Neural cell (in vitro differentiated cells): ENCODE data around the gene ZSWIM6. TPM values are rescaled to one million over a fixed set of nuclear protein-coding genes. Genes with fewer than 3 reads are reported as not detected.

Source experiments
- H2AFZ ChIP-seq: fragments of 200-600, 300-800 bp; sonication (generic), shearing (Covaris generic); 2 replicates; pipeline ENCODE4 v1.6.0; 2014; ENCODE audit warnings: low read depth, mild to moderate bottlenecking, antibody characterized with exemption, low read length, moderate library complexity
- H3F3A ChIP-seq: fragments of 200-600 bp; shearing (Covaris generic); 2 replicates; pipeline ENCODE4 v1.6.1; 2016; ENCODE audit warnings: mild to moderate bottlenecking, moderate library complexity, mixed read lengths, antibody characterized with exemption, low read length; ENCODE audit not compliant: insufficient read depth, poor library complexity, severe bottlenecking
- H3K27ac ChIP-seq: fragments of 200-600, 300-800 bp; sonication (generic), shearing (Covaris generic); 2 replicates; pipeline ENCODE4 v1.5.1; 2014; ENCODE audit warnings: mild to moderate bottlenecking, low read length, moderate library complexity
- H3K27me3 ChIP-seq: fragments of 300-800, 200-600 bp; sonication (generic), shearing (Covaris generic); 2 replicates; pipeline ENCODE4 v1.6.0; 2014; ENCODE audit warnings: mild to moderate bottlenecking, low read depth, low read length, moderate library complexity; ENCODE audit not compliant: insufficient read depth
- H3K36me3 ChIP-seq: fragments of 300-800, 200-600 bp; sonication (generic), shearing (Covaris generic); 2 replicates; pipeline ENCODE4 v1.5.1; 2014; ENCODE audit warnings: mild to moderate bottlenecking, antibody characterized with exemption, low read length, moderate library complexity; ENCODE audit not compliant: insufficient read depth
- H3K4me2 ChIP-seq: fragments of 300-800, 200-600 bp; sonication (generic), shearing (Covaris generic); 2 replicates; pipeline ENCODE4 v1.6.0; 2014; ENCODE audit warnings: mild to moderate bottlenecking, low read length
- H3K4me3 ChIP-seq: fragments of 300-800, 200-600 bp; sonication (generic), shearing (Covaris generic); 2 replicates; pipeline ENCODE4 v1.5.1; 2014; ENCODE audit warnings: mild to moderate bottlenecking, low read length, moderate library complexity
- H3K79me2 ChIP-seq: fragments of 200-600 bp; shearing (Covaris generic); replicated peaks from 2 replicates; pipeline ENCODE4 v1.6.0; 2014; ENCODE audit warnings: mild to moderate bottlenecking, low read length, moderate library complexity; ENCODE audit not compliant: insufficient read depth
- H3K9ac ChIP-seq: fragments of 300-800, 200-600 bp; sonication (generic), shearing (Covaris generic); 2 replicates; pipeline ENCODE4 v1.6.1; 2016; ENCODE audit warnings: mild to moderate bottlenecking, low read length, mixed read lengths
- H3K9me2 ChIP-seq: fragments of 200-600 bp; shearing (Covaris generic); 2 replicates; pipeline ENCODE4 v1.6.1; 2016; ENCODE audit warnings: mild to moderate bottlenecking, low read length, mixed read lengths; ENCODE audit not compliant: insufficient read depth
- H3K9me3 ChIP-seq: fragments of 200-600, 300-800 bp; sonication (generic), shearing (Covaris generic); 2 replicates; pipeline ENCODE4 v1.6.1; 2016; ENCODE audit warnings: mild to moderate bottlenecking, mixed run types, low read length, moderate library complexity, mixed read lengths
- H4K20me1 ChIP-seq: fragments of 200-600 bp; shearing (Covaris generic); 2 replicates; pipeline ENCODE4 v1.6.1; 2016; ENCODE audit warnings: mild to moderate bottlenecking, mixed run types; ENCODE audit not compliant: insufficient read depth
- EP300 ChIP-seq: fragments of 450-650 bp; conservative IDR thresholded peaks from 2 replicates; pipeline ENCODE4 v1.6.1; 2014; ENCODE audit warnings: antibody characterized with exemption, mild to moderate bottlenecking, moderate library complexity; ENCODE audit not compliant: poor library complexity, severe bottlenecking
- EZH2 ChIP-seq: fragments of 200-600, 300-800 bp; shearing (Covaris generic), sonication (generic); IDR thresholded peaks from 2 replicates; pipeline ENCODE4 v1.6.1; 2014; ENCODE audit warnings: antibody characterized with exemption, low read length, borderline replicate concordance, mild to moderate bottlenecking; ENCODE audit not compliant: insufficient read depth, poor library complexity, severe bottlenecking
- MXI1 ChIP-seq: fragments of 450-650 bp; conservative IDR thresholded peaks from 2 replicates; pipeline ENCODE4 v1.6.1; 2014; ENCODE audit warnings: antibody characterized with exemption, mild to moderate bottlenecking; ENCODE audit not compliant: poor library complexity, severe bottlenecking
- POLR2AphosphoS5 ChIP-seq: IDR thresholded peaks from 2 replicates; pipeline ENCODE4 v1.6.1; 2012
- RAD21 ChIP-seq: fragments of 450-650 bp; conservative IDR thresholded peaks from 2 replicates; pipeline ENCODE4 v1.6.1; 2014; ENCODE audit warnings: antibody characterized with exemption, mild to moderate bottlenecking, moderate library complexity
- SMC3 ChIP-seq: fragments of 450-650 bp; conservative IDR thresholded peaks from 2 replicates; pipeline ENCODE4 v1.6.1; 2014; ENCODE audit warnings: antibody characterized with exemption, mild to moderate bottlenecking, moderate library complexity; ENCODE audit not compliant: poor library complexity
- TAF1 ChIP-seq: IDR thresholded peaks from 2 replicates; pipeline ENCODE4 v1.6.1; 2012; ENCODE audit warnings: low read depth
- polyA plus RNA-seq: library from polyadenylated mRNA; depleted of rRNA; stranded (reverse); fragments of >200 nt; gene quantifications from 2 replicates; pipeline ENCODE4 v1.2.3, GENCODE V29; 2014
- TF ChIP-seq, protein P1 (sequence below): IDR thresholded peaks from 2 replicates; pipeline ENCODE4 v1.6.1; 2012; ENCODE audit warnings: borderline replicate concordance
- TF ChIP-seq, protein P2 (sequence below): fragments of 450-650 bp; IDR thresholded peaks from 2 replicates; pipeline ENCODE4 v1.5.1; 2014; ENCODE audit warnings: antibody characterized with exemption, mild to moderate bottlenecking, moderate library complexity; ENCODE audit not compliant: poor library complexity, severe bottlenecking

The ZSWIM6 gene
- polyA plus RNA-seq, 1 donor from 2014 or later, result 43.6 TPM

DNA sequence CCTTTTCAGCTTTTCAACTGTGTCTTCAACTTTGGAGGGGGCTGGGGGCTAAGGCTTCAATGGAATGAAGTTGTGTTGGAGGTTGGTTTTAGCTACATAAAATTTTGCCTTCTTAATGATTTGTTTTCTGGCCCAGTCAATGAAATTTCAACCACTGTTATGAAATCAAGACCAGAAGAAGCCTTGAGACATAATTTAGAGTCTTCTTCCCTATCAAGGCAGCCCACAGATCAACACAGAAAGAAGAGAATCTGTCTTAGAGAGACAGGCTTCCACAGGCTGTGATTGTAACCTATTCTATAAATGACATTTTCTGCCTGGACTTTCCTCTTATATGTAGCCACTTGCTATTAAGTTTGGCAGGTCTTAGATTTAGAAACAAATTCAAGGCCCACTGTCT lies 46.5 kb upstream of the ZSWIM6 start:
- no peaks in the 10 kb centered on the region for H3F3A ChIP-seq
- H3K27me3 ChIP-seq, result no peaks in the 10 kb centered on the region
- no peak overlapping the region for H2AFZ ChIP-seq
- no peak overlapping the region for H3K4me2 ChIP-seq
- no peak overlapping the region for H3K27ac ChIP-seq
- TF ChIP-seq EP300 (no peak), EZH2 (no peak), TAF1 (no peak)
- TF ChIP-seq, protein P1, sequence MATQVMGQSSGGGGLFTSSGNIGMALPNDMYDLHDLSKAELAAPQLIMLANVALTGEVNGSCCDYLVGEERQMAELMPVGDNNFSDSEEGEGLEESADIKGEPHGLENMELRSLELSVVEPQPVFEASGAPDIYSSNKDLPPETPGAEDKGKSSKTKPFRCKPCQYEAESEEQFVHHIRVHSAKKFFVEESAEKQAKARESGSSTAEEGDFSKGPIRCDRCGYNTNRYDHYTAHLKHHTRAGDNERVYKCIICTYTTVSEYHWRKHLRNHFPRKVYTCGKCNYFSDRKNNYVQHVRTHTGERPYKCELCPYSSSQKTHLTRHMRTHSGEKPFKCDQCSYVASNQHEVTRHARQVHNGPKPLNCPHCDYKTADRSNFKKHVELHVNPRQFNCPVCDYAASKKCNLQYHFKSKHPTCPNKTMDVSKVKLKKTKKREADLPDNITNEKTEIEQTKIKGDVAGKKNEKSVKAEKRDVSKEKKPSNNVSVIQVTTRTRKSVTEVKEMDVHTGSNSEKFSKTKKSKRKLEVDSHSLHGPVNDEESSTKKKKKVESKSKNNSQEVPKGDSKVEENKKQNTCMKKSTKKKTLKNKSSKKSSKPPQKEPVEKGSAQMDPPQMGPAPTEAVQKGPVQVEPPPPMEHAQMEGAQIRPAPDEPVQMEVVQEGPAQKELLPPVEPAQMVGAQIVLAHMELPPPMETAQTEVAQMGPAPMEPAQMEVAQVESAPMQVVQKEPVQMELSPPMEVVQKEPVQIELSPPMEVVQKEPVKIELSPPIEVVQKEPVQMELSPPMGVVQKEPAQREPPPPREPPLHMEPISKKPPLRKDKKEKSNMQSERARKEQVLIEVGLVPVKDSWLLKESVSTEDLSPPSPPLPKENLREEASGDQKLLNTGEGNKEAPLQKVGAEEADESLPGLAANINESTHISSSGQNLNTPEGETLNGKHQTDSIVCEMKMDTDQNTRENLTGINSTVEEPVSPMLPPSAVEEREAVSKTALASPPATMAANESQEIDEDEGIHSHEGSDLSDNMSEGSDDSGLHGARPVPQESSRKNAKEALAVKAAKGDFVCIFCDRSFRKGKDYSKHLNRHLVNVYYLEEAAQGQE, result no peak
- no peak overlapping the region for H3K9ac ChIP-seq
- H3K36me3 ChIP-seq, result no peaks in the 10 kb centered on the region
- no peaks in the 10 kb centered on the region for H3K9me3 ChIP-seq
- H4K20me1 ChIP-seq, result no peaks in the 10 kb centered on the region
- no peak overlapping the region for H3K4me3 ChIP-seq
- H3K79me2 ChIP-seq, result no peaks in the 10 kb centered on the region
- no peaks in the 10 kb centered on the region for H3K9me2 ChIP-seq

- Histone ChIP-seq H3F3A (no peaks in the 10 kb centered on the region), H3K27ac (no peak overlapping the region), H3K9me2 (no peaks in the 10 kb centered on the region), H2AFZ (no peak overlapping the region), H3K4me3 (no peak overlapping the region), H4K20me1 (no peaks in the 10 kb centered on the region), H3K79me2 (no peaks in the 10 kb centered on the region), H3K36me3 (no peaks in the 10 kb centered on the region), H3K4me2 (no peak overlapping the region), H3K27me3 (no peaks in the 10 kb centered on the region), H3K9me3 (no peaks in the 10 kb centered on the region), H3K9ac (no peak overlapping the region)
- TF ChIP-seq TAF1 (no peak), MXI1 (no peak), EZH2 (no peak), SMC3 (no peak), EP300 (no peak), POLR2AphosphoS5 (no peak), RAD21 (no peak)
- TF ChIP-seq, protein P1, result no peak
- TF ChIP-seq, protein P2, sequence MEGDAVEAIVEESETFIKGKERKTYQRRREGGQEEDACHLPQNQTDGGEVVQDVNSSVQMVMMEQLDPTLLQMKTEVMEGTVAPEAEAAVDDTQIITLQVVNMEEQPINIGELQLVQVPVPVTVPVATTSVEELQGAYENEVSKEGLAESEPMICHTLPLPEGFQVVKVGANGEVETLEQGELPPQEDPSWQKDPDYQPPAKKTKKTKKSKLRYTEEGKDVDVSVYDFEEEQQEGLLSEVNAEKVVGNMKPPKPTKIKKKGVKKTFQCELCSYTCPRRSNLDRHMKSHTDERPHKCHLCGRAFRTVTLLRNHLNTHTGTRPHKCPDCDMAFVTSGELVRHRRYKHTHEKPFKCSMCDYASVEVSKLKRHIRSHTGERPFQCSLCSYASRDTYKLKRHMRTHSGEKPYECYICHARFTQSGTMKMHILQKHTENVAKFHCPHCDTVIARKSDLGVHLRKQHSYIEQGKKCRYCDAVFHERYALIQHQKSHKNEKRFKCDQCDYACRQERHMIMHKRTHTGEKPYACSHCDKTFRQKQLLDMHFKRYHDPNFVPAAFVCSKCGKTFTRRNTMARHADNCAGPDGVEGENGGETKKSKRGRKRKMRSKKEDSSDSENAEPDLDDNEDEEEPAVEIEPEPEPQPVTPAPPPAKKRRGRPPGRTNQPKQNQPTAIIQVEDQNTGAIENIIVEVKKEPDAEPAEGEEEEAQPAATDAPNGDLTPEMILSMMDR, result no peak
Observed at GRCh38 chr5:61286446-61287132, 45.5 kb upstream of the ZSWIM6 start.
